Fibroblast of villous mesenchyme (primary cell): ENCODE measurements around the gene NFATC2. TPM values are rescaled to one million over a fixed set of nuclear protein-coding genes. Genes with fewer than 3 reads are reported as not detected.

Experiments
- DNase-seq: peaks from one replicate; pipeline ENCODE4 v3.0.0-alpha.2; 2010; ENCODE audit warnings: low read depth
- H3K4me3 ChIP-seq: 2 replicates; pipeline ENCODE4 v1.5.1; 2011; ENCODE audit warnings: low read depth, mild to moderate bottlenecking, low read length
- CTCF ChIP-seq: IDR thresholded peaks from 2 replicates; pipeline ENCODE4 v1.5.1; 2012; ENCODE audit warnings: low read depth, mild to moderate bottlenecking, low read length; ENCODE audit not compliant: insufficient read depth
- total RNA-seq: library from RNA; depleted of rRNA; stranded (reverse); fragments of >200 nt; gene quantifications from 2 replicates; pipeline ENCODE4 v1.2.3, GENCODE V29; 2012

The NFATC2 gene
- total RNA-seq, 1 donor: under 0.01 TPM

- DNase-seq: no peak
- no peak for TF ChIP-seq CTCF
- no peak overlapping the region for H3K4me3 ChIP-seq
These were observed 144.4 kb downstream of the NFATC2 start for GRCh38 chr20:51398083-51398482.

GRCh38 chr20:51397137-51397536 lies 145.4 kb downstream of the NFATC2 start:
- H3K4me3 ChIP-seq: no peak overlapping the region
- TF ChIP-seq CTCF: no peak
- no peak for DNase-seq

DNA sequence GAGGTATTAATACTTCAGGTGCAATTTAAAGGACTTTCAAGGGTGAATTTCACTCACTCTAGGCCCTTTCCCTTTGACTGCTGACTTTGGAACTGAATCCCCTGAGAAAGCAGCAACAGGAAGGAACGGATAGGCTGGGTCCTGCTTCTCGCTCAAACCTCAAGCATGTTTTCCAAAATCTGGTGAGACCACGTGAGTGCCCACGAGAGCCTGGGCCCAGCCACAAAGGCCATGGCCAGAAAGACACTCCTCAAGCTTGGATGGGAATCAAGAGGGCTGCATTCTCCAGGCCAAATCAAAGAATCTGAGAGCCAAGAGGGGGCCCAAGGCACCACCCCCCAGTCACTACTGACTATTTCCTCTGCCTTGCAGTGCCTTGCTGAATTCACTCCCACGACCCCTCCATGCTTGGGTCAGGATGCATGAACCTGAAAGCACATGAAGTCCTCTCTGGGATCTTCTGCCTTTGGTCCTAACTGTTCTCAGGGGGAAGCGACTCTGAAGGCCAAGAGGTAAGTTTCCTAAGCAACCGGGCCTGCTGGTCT lies 146.1 kb downstream of the NFATC2 start:
- no peak for TF ChIP-seq CTCF
- DNase-seq: no peak
- no peak overlapping the region for H3K4me3 ChIP-seq

DNA sequence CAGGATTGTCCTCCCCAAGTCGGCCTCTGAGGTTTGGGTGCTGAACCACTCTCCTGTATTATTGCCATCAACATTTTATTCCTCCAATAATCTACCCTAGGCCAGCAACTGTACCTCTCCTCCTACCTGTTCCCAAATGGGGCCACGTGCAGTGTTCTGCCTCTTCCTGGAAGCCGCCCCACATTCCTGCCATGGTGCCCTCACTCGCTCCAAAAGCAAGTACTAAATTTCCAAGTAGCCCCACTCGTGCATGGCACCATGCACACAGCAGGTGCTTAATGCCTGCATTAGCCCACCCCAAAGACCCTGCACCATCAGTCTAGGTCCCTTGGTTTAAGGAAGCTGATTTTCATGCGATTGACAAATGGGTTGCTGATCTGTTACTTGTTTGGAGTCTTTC lies 147.8 kb downstream of the NFATC2 start:
- TF ChIP-seq CTCF: no peak
- no peak overlapping the region for H3K4me3 ChIP-seq

DNA sequence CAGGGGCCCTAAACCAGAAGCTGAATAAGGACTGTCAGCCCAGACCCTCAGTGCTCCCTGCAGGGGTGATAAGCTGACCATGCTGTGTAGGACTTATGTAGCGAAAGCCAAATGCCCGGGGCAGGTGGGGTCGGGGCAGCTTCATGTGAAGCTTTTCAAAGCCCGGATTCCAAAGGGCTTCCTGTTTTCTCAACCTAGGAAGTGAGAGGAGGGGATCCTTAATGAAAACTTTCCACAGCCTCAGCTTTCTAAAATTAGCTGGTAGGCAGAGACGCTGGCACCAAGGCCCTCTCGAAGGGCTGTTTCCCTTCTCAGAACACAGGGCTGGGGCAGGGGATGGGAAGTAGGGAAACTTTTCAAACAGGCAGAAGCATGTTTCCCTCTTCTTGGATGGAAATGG lies 148.9 kb downstream of the NFATC2 start:
- DNase-seq: no peak
- no peak for TF ChIP-seq CTCF
- H3K4me3 ChIP-seq: no peak overlapping the region

More for the DNA sequence above, 147.8 kb downstream of the NFATC2 start:
- DNase-seq: no peak

DNA sequence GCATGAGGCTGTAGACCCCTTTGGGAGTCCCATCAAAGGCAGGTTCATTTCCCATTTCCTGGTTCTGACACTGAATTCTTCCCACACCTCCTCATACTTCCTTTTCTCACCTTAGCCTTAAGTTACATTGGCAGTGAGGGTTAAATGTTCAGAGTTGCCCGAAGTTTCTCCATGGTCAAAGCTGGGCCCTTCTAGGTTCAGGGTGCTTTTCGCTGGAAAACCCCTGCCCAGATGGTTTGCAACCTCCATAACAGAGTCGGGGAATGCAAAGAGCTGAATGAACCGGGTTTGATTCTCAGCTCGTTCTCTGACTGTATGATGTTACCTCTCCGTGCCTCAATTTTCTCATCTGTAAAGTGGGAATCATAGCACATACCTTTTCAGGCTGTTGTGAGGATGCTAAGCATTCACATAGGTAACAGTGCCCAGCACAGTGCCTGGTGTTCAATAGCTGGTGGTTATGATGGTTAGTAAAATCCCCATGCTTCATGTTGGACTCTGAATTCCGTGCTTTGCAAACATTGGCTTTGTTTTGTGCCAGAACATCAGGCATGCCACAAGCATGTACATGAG lies 149.8 kb downstream of the NFATC2 start:
- no peak for DNase-seq
- H3K4me3 ChIP-seq: no peak overlapping the region
- TF ChIP-seq CTCF: no peak

- no peak for TF ChIP-seq CTCF
- no peak for DNase-seq
- no peak overlapping the region for H3K4me3 ChIP-seq
These were observed 150.6 kb downstream of the NFATC2 start for GRCh38 chr20:51391926-51392325.
